Measurements from ENCODE around the gene PLPP7.
"Not testable (repeated sequence)": the region's sequence is repeated elsewhere in the genome, so short reads cannot be mapped to it uniquely, and the experiment has no call there.

The PLPP7 gene

GRCh38 chr9:131307974-131308373 lies 18.5 kb downstream of the PLPP7 start:
- no peak for DNase-seq

- no peak for DNase-seq
Measured at GRCh38 chr9:131308452-131308851, 18.9 kb downstream of the PLPP7 start.

GRCh38 chr9:131308906-131309529 lies 19.5 kb downstream of the PLPP7 start:
- no peak for DNase-seq

GRCh38 chr9:131309530-131310276 lies 20.2 kb downstream of the PLPP7 start:
- DNase-seq, result no peak

GRCh38 chr9:131310833-131311554 lies 21.5 kb downstream of the PLPP7 start:
- no peak for DNase-seq

- no peak for DNase-seq
Measured at GRCh38 chr9:131312246-131312645, 22.7 kb downstream of the PLPP7 start.

GRCh38 chr9:131312822-131313770 lies 23.6 kb downstream of the PLPP7 start:
- DNase-seq, result no peak

- DNase-seq, result no peak
Measured at GRCh38 chr9:131318231-131319085, 28.9 kb downstream of the PLPP7 start.

- no peak for DNase-seq
Measured at GRCh38 chr9:131319486-131319885, 30.0 kb downstream of the PLPP7 start.

GRCh38 chr9:131320031-131320685 lies 30.6 kb downstream of the PLPP7 start:
- DNase-seq, result no peak

- no peak for DNase-seq
Measured at GRCh38 chr9:131323629-131324028, 34.1 kb downstream of the PLPP7 start.

GRCh38 chr9:131324736-131325679 lies 35.5 kb downstream of the PLPP7 start:
- DNase-seq, result no peak

GRCh38 chr9:131329241-131329641 lies 39.7 kb downstream of the PLPP7 start:
- DNase-seq, result no peak

- no peak for DNase-seq
Measured at GRCh38 chr9:131330814-131331600, 41.5 kb downstream of the PLPP7 start.

- not testable (repeated sequence) for DNase-seq
Measured at GRCh38 chr9:131331996-131332395, 42.5 kb downstream of the PLPP7 start.

- no peak for DNase-seq
Measured at GRCh38 chr9:131333771-131334628, 44.5 kb downstream of the PLPP7 start.

GRCh38 chr9:131334629-131335367 lies 45.3 kb downstream of the PLPP7 start:
- DNase-seq, result no peak

Data from NCI-H1105 treated with DMSO at 0.1 percent for 48 hours (cell line).